Fibroblast of the conjunctiva (primary cell): ENCODE measurements around the gene CTDNEP1.
"Not testable (repeated sequence)": the region's sequence is repeated elsewhere in the genome, so short reads cannot be mapped to it uniquely, and the experiment has no call there.

Experiments
- DNase-seq: peaks from one replicate; pipeline ENCODE4 v3.0.0-alpha.2; 2010; ENCODE audit warnings: low read depth

Gene CTDNEP1

DNA sequence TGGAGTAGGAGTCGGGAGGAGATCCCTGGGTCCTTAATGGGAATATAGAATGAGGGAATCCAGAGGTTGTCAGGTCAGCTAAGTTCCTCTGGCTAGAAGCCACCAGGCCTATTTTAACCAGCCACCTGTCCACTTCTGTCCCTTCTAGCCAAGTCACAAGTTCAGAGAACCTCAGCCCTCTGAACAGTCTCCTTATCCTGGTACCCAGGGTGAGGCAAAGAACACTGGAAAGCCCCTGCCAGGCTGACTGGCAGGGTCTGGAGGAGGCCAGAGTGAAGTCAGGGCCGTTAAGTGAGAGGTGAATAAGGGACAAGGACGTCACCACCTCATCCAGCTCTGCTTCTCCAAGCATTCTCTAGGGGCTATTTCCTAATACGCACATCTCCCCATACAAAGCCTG, 2.7 kb downstream of the CTDNEP1 start:
- DNase-seq, result no peak

DNA sequence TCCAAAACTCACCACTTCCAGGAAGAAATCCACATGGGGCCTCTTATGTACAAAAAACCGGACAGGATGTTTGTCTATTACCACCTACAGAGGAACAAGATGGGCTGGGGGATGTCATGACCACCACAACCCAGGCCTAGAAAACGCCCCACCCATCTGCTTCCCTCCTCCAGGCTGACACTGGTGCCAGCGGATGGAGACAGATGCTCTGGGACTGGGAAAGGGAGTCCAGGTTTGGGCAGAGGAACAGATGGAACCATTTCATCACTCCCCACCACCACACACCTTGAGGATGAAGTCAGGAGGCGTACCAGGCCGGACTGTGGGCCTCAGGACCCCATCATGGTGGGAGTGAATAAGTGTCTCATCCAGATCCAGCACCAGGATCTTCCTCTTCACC, 4.8 kb downstream of the CTDNEP1 start:
- DNase-seq, result no peak

DNA sequence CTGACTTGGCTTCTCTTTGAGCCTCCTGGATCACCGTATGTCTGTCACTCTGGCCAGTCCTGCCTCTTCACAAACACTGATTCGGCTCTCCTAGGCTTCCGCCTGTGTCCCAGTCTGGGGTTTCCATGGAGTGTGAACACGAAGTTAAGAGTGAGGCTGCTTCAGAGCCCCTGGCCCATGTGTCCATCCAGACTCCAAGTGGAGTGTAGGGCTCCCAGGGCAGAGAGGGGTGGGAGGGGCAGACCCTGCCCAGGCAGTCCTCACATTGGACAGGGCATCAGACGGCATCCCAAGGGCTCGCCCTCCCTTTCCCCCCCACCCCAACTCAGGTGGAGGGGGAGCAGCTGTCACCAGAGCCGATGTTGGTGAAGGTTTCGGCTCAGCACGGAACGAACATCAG, 7.7 kb downstream of the CTDNEP1 start:
- DNase-seq, result not testable (repeated sequence)

DNA sequence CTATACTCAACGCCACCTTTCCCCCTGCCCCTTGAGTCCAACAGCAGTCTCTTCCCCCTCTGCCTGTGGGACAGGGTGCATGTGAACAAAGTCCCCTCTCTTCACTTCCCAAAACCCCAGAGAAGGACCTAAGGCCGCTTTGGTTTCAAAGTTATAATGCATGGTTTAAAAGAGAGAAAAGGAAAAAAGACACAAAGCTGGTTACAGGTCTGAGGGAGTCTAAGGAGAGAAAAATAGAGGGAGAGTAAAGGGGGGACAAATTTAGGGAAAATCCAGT, 8.1 kb downstream of the CTDNEP1 start:
- DNase-seq, result no peak

DNA sequence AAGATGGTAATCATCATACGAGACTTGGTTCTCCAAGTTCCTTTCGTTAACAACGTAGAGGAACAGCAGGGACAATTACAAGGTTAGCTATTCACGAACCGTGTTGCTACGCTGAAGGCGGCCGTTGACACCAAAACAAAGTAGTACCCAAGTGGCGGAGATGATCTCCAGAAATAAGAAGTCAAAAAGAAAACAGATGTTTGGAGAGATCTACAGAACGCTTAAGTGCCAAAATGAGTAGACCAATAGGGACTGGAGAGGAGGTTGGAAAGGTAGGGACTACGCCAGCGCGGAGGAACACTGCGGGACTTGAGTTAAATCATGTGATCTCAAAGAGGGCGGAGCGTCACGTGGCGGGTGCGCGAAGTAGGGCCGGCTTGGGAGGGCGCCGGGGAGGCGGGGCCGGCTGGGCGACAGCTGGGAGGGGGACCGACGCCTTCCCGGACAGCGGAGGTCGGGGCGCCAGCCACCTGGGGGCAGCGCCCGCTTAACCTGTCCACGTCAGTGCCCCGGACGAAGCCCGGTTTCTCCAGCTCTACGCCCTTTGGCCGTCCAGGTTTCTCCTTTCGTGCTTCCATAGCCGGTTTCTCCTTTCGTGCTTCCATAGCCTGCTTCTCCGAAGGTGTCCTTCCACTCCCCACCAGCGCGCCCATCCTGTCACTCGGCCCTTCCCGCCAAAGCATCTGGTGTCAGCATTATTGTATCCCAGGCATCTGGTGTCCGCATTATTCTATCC, 8.6 kb downstream of the CTDNEP1 start:
- peak; percentile 91 for DNase-seq

DNA sequence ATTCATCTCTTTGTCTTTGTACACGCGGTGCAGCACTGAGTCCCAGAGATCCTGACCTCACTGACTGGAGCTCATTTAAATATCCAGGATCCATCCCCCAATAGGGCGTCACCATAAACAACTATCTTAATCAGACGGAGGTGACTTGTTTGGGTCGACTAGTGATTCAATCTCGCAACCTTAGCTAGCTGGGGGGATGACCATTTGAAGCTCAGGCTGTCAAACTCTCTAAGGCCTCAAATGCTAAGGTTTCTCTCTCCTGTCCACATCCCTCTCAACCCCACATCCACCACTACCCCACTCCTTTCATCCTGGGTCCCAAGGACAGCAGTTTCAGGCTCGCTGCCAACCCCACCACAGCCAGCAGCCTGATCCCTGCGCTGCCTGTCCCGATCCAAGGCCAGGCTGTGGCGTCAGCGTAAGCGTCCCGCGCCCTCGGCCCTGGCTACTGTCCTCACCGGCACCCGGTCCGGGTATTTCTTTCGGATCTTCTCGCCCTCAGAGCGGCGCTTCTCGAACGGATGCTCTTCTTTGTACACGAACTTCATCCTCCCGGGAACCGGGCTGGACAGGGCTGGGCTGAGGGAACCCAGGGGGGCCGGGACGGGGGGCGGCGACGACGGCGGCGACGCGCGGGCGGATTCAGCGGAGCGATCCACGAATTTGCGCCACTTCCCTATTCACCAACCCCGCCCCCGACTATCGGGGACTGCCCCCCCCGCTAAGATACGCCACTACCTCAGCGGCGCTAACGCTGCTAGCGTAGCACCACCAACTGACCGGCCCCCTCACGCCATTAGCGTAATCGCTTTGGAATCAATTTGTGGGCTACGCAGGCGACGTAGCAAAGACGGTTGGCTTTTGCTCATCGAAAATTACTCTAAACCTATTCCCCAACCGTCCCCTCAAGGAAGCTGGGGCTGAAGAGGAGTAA, 9.5 kb downstream of the CTDNEP1 start, which contains the start of gene GABARAP:
Gene GABARAP, minus strand, starts transcription at position 667 of the 934 bp plus-strand sequence. Its CDS starts 119 bp downstream, at position 548.
- peak; percentile 72 for DNase-seq

DNA sequence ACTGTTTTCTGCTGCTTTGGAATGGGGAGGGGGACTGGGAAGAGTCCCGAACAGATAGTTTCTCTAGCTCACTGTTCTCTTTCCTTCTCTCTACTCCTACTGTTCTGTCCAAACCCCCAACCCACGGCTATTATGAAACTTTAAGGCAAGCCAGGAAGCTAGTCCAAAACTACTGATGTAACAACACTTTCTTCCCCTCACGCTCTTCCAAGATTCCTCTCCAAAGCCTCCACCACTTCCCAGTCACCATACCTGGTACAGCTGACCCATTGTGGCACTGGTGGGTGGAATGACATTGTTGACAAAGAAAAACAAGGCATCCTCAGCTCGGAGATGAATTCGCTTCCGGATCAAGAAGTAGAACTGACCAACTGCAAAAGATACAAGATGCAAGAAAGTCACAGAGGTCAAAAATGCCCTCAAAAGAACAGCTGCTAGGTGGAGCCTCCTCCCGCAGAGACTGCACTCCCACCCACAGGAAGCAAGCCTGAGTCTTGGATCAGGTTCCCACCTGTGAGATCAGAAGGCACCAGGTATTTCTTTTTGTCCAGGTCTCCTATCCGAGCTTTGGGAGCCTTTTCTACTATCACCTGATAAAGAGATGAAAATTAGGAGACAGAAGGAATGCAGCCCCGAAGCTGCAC, 10.3 kb downstream of the CTDNEP1 start:
- DNase-seq, result no peak

DNA sequence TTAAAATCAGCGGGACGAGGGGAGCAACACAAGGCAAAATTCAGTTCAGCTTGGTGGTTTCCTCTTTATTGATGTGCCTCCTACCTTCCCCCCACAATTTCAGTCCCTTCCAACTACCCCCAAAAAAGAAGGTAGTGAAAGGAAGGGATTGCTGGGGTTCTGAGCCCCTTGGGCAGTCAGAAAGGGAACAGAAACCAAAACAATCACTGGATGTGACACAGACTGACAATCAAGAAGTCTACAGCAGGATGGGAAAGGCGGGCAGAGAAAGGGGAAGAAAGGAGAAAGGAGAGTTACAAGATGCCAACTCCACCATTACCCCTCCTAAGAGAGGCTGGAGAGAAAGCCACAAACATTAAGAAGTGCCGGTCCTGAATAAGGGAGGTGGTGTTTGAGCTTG, 11.2 kb downstream of the CTDNEP1 start:
- DNase-seq, result no peak

DNA sequence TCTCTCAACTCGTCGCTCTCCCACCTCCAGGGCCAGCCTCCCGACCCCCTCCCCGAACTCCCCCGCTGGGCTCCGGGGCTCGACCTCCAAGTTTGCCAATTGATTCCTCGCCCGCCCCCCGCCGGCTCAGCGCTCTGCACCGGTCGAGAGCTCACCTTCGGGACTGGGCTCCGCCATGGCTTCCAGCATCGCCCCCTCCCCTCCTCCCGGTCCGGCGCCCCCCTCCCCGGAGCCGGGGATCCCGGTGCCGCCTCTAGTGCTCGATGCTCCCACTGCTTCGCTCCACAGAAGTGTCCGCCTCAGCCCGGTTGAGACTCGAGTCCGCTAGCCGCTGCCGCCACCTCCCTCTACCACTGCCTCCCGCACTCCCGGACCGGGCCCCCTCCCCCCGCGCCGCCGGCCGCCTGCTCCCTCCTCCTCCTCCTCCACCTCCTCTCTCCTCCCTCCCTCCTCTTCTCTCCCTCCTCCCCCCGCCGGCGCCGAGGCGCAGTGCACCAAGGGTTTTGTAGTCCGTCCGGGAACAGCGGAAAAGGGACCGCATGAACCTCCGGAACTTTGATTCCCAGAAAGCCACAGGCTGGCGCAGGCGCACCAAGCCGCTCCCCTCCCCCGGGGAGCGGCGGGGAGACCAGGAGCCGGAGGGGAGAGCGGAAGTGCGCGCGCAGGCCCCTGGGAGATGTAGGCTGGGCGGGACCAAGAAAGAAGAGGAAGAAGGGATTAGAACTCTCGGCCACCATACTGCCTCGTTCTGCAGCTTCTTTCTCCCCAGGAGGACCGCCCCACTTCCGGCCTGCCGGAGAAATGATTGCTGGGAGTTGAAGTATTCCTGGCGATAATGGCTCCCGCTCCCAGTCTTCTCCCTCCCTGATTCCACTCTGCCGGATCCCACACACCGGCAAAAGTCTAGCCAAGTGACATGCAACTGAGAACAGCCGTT, 12.2 kb downstream of the CTDNEP1 start, which contains the start of gene PHF23:
Gene PHF23, minus strand, starts transcription at position 367 of the 937 bp plus-strand sequence. Its CDS starts 178 bp downstream, at position 189.
- peak; percentile 99 for DNase-seq

DNA sequence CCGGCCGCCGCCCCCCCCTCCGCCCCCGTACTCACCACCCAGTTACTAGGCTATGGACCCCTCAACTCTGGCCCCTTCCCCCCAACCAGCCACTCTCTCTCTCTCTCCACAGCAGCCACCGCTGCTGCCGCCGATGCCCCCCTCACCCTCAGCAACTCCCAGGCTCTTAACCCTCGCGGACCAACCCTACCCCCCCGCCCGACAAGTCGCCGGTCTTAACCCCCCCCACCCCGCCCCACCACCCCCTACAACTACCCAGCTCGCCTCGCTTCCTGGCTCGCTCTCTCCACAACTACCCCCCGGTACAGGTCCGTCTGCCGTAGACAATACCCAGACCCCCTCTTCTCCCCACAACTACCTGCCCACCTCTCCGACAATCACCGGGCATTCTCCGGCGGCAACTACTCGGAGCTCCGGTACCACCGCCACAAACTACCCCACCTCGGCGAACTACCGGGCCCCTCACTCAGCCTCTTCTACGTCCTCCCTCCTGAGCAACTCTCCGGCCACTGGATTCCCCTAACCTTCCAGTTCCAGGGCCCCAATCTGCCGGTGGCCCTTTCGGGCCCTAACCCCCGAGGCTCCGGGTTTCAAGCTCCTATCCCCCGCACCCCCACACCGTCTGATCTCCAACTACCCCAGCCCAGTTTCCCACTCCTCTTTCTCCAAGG, 13.0 kb downstream of the CTDNEP1 start:
- DNase-seq, result no peak

DNA sequence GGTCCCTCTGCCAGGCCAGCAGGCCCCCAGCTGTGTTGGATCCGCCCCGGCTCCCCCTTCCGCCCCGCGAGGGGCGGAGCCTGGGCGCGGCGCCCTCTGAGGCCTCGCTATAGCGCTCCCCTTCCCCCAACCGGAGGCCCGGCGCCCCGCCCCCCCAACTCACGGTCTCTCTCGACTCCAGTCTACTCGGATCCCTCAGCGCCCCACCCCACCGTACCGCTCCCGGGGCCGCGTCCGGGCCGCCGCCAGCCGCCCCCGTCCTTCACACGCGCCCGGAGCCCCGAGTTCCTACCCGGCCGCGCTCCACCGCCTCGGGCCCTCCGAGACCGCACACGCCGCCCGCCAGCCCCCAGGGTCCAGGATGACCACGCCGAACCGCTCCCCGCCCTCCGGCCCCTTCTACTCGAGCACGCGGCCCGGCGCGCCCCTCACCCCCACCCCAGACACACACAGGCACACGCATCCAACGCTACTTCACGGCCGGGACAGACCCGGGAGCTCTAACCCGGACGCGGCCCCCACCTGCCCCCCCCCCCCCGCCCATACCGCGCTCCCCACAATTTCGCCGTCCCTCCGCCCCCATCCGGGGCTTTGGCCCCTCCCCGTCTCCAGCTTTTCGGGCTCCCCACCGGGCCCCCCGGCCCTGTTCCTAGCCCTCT, 13.6 kb downstream of the CTDNEP1 start:
- peak; percentile 39 for DNase-seq

DNA sequence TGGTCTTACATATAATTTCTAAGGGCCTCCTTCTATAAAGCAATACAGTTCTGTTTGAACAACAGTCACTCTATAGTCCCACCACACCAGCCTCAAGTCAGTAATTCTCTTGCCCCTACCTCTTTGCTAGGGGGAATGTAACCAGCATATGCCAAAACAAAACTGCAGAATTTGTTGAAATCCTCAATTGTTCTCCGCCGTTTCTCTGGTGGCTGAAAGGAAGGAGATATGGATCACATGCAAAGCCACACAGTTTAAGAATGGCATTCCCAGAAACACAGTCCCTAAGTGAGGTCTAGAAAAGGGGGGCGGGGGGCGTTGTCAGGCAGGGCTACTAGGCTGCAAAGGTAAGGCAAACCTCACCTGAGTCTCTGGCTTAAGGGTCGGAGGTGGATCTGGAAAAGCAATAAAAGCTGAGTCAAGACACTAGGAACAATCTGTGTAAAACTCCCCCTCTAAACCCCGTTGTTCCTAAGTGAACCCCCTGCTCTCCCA, 14.2 kb downstream of the CTDNEP1 start:
- DNase-seq, result no peak

DNA sequence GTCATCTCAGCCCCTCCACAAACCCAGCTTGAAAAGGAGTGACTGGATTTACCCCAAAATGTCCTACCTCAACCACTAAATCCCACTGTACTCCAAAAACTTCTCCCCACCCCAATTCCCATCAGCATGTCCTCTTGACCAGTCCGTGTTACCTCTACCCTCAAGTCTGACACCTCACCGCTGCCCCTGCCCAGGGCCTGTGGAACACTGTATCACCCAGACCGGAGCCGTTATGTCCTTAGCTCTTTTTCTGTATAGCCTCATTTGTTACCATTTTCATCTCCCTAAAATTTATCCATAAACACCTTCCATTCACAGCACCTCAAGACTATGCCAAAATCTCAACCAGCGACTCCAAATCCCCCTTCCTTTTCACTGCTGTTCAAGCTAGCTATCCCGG, 14.7 kb downstream of the CTDNEP1 start:
- no peak for DNase-seq

DNA sequence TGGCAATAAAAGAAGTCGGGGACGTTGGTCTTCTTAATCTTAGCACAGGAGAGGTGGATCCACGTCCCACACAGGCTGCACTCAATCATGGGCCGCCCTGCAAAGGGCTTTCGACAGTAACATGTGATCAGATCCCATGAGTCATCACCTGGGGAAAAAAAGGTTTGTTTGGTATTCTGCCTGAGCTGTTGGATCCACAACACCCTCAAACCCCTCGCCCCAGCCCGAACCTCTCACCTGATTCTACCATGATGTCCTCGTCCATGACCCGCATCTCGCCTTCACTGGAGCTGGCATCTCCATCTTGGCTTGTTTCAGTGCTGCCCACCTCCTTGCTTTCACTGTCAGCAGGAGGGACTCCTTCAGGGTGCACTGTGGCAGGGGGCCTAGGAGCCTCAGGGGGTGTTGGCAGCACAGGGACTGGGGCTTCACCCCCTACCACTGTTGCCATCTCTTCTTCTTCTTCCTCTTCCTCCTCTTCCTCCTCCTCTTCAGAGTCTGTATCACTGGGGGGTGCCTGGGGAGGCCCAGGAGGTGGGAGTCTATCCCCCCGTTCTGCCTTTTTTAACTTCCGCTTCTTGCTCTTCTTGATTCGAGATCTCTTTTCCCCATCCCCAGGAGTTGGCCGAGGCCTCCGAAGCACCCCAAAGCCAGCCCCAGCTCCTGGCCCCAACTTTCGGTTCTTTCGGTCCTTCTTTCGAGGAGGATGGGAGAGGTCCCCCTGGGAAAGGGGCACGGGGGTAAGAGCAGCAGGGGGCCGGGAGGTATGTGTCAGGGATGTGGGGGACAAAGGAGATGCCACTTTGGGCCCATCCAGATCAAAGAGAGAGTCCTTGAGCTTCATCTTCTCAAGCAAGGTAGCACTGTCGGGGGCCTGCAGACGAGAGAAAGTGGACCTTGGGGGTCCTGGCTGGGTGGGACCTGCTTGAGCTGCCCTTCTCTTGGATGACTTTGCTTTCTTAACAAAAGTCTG, 15.6 kb downstream of the CTDNEP1 start:
- DNase-seq, result no peak

DNA sequence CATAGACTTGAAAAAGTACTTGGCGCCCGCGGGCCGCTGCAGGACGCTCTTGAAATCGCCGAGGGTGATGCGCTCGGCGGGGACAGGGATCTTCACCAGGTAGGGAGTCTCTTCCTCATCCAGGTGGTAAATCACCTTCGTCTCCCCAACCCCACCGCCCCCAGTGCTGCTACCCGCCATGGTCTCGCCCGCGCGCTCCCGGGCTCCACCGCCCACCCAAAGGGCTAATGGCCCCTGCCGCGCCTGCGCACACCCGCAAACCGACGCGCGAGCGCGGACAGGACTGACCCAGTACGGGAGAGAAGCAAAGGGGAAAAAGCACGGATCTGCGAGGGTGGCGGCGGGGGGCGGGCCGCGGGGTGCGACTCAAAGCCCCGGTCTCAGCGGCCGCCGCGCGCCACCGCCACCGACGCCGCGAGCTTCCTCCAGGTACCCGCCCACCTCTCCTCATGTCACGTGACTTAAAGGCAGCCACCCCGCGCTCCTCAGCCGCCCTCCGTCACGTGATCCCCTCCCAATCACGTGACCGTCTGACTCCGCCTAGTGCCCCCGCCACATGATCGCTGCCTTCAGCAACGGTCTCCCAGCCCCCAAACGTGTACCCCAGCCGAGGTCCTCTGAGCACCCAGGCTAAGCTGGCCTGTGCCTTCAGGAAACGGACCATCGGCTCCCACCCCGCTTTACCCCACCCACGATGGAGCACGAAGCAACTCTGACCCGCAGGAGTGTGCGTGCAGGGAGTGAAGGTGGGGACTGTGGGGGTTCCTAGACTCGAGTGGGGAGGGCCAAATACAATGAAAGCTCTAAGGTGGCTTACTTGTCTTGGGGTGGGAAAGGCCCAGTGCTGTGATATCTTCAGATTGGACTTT, 17.2 kb downstream of the CTDNEP1 start, which contains the start of gene DVL2:
Gene DVL2, minus strand, starts transcription at position 435 of the 869 bp plus-strand sequence. Its CDS starts 255 bp downstream, at position 180.
- DNase-seq, result peak; percentile 91

DNA sequence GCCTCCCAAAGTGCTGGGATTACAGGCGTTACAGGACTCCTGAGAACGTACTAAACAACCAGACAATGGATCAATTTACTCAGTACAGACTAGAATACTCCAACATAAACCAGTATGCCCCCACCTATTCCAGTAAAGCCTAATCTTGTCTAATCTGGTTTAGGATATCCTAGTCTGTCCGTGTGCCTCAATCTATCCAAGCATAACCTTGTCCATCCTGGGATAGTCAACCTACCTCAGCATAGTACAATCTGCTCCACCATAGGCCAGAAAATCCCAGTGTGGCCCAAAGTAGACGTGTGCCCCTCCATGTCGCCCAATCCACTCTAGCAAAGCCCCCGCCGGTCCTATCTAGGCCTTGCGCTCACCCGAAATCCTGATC, 17.8 kb downstream of the CTDNEP1 start:
- no peak for DNase-seq

DNA sequence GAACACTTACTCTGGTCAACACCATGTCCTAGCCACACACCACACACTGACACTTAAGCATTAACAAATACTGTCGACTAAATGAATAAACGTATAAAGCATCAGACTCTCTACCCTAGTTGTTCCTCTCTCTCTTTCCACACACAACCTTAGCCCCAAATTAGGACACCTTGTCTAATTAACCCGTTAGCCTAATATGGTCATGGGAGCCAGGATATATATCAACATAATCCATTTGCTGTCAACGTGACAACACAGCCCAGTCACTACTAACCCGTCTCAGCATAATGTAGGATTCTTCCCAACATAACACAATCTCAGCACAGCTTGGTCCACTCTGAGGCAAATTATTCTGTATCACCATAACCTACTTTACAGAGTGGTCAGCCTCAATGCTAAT, 19.4 kb downstream of the CTDNEP1 start:
- DNase-seq, result no peak

DNA sequence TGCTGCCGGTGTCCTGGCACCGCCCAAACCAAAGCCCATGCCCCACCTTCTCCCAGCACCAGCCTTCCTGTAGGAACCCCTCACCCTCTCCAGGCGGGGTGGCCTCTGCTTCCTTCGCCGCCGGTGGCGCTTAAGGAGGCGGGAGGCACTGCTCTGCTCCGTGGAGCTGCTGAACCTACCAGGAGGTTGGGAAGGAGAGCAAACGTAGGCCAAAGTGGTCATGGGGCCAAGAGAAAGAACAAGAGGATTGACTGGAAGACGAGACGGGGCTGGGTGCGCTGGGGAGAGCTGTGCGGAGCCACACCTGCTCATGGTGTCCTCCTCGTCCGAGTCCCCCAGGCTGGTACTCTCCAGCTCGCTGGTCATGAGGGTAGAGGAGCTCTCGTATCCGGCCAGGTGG, 22.0 kb downstream of the CTDNEP1 start:
- no peak for DNase-seq
